HG03558 (cell line): ENCODE data around the gene CMTM6.
"Not testable (repeated sequence)": the region's sequence is repeated elsewhere in the genome, so short reads cannot be mapped to it uniquely, and the experiment has no call there.

Source experiments
- ATAC-seq: cut with Tn5 transposase; IDR thresholded peaks from one replicate; pipeline ENCODE4 v1.9.1; 2021; ENCODE audit warnings: moderate number of reproducible peaks; ENCODE audit not compliant: unreplicated experiment; ENCODE audit errors: extremely low read depth

CMTM6 gene

DNA sequence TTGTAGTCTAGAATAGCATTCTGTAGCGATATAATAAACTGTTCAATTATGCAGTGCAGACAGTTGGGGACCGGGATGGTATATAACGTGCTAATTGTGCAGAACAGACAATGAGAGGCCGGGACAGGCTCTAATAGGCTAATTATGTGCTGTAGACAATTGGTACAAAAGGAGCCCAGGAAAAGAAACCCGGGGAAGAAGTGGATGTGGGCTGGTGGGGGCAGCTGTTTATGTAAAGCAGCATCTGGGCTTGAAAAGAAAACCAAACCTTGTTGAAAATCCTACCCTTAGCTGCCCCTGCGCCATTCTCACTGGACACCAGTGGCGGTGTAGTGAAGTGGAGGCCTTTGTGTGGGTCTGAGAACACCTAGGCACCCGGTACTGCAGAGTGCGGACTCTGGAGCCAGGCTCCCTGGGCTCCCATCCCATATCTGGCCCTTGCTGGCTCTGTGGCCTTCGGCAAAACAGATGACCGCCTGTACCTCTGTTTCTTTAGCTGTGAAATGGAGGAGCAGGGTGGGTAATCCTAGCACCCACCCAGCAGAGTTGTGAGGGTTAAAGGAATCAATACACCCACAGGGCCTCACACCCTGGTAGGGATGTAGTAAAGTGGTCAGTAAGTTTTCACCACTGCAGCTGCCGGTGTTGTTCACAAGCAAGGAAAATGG lies 51.5 kb downstream of the CMTM6 start:
- ATAC-seq, result no peak

DNA sequence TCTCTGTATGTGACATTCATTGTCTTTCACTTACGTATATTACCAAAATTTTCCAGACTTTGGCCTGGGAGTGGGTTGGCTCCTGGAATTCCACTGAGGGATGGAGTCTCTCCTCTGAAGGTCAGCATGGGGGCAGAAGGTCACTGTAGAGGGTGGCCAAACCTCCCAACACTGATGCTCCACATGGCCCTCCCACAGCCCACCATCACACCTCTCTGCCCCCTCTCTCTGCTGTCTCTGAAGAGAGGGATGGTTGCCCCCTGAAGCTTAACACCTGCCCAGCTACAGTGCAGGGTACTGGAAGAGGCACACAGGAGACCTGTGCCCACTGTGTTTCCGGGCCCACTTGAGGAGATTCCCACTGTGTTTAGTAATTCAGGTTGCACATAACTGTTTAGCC lies 52.2 kb downstream of the CMTM6 start:
- no peak for ATAC-seq

DNA sequence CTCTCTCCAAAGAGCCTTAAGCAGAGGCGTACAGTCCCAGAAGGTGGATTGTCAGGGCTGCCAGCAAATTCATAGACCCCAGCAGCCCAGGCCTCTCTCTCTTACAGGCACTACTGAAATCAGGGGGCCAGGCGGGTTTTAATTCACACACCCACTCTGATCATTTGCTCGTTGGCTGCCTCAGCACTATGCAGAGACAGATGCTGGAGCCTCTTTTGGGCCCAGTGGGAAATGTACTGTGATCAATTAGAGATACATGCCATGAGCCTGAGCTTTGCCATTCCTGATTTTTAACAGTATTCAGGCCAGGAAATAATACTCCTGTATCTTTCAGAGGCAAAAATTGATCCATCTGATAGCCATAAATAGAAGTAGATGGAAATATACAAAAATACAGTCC lies 53.0 kb downstream of the CMTM6 start:
- no peak for ATAC-seq

DNA sequence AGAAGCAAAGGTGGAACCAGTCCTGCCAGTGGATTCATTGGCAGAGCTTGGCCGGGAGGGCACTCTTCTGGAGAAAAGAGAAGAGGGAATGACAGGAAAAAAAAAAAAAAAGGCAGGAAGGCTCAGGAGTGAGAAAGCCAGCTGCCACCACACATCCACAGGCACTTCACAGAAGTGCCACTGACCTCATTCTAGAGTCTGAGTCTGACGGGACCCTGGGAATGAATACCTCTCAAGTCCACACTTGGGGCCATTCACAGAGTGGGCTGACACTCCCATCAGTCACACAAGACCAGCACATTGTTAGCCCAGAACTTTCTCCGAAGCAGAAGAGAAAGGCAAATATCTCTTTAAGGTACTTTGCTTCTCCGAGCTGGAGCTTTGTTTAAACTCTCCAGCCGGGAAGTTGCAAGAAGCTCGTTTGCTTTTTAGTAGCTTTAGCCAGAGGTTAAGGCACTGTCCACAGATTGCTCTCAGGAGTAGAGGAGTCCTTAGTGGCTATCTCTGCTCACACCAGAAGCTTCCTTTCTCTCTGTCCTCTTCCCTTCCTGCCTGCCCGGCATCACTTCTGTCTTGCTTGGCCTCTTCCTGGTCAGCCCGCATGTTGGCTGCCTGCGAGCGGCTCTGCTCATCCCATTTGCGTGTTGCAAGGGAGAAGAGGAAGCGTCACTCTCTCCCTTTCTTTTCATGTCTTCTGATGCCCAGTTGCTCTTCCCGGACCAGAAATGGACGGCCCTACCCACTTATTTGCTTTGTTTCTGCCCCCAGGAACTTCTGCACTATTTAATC lies 53.8 kb downstream of the CMTM6 start:
- ATAC-seq, result no peak

DNA sequence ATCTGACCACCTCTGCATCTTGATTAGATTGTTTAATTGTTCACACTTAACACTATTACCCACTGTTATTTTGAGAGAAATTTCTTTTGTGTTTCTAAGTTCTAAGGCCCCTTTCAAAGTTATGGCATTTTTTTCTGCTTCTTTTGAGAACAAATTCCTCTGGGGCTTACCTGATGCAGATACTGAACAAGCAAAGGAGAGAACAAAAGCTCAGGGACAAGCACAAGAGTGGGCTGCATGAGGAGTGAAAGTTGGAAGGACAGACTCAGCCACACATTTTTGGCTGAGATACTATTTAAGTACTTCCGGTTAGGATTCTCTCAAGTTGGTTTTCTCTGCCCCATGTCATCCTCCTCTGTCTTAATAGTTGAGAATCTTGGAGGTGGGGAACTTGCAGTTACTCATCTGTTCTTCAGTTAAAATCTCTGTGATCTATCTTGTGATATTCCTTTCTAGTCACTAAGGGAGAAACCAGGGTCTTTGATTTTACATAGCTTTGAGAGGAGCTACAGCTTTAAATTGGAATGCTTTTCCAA lies 54.7 kb downstream of the CMTM6 start:
- no peak for ATAC-seq

DNA sequence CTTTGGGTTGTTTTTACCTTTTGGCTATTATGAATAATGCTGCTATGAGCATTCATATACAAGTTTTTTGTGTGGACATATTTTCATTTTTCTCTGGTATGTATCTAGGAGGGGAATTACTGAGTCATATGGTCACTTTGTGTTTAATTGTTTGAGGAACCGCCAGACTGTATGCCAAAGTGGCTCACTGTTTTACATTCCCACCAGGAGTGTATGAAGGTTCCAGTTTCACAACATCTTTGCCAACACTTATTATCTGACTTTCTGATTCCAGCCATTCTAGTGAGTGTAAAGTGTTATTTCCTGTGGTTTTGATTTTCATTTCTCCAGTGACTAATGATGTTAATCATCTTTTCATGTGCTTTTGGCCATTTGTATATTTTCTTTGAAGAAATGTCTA lies 59.2 kb downstream of the CMTM6 start:
- no peak for ATAC-seq

DNA sequence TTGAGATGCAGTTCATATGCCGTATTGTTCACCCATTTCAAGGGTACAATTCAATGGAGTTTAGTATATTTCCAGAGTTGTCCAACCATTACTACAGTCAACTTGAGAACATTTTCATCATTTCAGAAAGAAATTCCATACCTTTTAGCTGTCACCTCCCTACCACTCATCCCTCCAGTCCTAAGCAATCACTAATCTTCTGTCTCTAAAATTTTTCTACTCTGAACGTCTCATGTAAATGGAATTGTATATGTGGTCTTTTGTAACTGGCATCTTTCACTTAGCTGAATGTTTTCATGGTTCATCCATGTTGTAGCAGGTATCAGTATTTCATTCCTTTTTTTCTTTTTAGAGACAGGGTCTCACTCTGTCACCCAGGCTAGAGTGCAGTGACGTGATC lies 59.9 kb downstream of the CMTM6 start:
- no peak for ATAC-seq

DNA sequence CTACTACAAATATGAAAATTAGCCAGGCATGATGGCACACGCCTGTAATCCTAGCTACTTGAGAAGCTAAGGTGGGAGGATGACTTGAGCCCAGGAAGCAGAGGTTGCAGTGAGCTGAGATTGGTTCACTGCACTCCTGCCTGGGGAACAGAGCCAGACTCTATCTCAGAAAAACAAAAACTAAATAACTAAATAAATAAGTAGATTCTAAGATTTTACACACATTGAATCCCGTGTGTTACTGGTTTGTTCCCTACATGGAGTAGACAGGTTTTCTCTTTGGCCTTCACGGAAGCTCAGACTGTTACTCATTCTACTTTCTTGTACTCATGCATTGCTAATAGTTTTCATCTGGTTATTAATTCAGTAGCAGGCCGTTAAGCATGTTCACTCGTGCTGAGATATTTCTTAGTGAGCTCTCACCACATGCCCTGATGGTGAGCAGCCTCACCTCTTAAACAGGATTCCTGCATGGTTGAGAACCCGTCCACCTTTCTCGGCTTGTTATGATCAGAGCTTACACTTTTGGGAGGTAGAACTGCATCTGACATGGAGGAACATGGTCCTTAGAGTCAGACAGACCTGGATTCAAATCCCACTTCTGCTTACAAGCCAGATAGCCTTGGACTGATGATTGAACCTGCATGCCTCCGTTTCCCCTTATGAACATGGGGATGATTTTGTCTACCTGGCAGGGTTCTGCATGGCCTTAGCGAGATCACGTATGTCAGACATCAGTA lies 61.9 kb downstream of the CMTM6 start:
- ATAC-seq, result no peak

DNA sequence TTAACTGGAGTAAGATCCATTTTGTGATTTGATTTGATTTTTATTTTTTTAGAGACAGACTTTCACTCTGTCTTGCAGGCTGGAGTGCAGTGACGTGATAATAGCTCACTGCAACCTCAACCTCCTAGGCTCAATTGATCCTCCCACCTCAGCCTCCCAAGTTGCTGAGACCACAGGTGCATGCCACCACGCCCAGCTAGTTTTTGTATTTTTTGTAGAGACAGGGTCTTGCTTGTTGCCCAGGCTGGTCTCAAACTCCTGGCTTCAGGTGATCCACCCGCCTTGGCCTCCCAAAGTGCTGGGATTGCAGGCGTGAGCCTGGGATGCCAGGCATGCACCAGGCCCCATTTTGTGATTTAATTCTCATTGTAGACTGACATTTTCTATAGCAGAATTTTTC lies 63.2 kb downstream of the CMTM6 start:
- not testable (repeated sequence) for ATAC-seq

DNA sequence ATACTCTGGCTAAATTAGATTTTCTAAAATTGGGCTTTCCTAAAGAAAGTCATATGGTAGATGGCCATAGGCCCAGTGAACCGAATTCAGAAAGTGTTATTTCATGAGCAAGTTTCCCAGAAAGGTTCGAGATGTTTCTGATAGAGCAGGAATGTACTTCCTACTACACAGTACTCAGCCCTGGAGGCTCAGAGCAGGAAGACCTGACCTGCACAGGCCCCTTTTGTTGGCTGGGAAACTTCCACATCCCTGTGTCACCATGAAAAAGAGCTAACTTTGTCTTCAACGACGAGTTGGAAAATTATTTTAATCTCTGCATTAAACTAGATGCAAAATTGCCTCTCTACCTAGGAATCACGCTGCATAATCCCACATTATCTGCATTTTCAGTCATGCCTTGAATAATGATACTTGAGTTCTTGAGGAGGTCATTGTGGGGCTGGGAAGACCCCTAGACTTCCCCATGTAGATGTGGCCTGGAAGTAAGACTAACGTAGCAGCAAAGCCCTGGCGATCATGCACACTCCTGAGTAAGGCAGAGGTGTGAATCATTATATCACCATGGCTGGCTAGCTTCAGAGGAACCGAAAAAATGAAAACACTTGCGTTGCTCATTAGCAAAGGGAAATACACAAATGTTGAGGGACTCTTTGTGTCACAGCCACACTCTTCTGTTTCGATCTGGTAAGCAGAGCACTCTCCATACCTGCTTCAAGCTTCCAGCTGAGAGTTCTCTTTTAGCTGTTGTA lies 63.9 kb downstream of the CMTM6 start:
- ATAC-seq, result peak; percentile 95

DNA sequence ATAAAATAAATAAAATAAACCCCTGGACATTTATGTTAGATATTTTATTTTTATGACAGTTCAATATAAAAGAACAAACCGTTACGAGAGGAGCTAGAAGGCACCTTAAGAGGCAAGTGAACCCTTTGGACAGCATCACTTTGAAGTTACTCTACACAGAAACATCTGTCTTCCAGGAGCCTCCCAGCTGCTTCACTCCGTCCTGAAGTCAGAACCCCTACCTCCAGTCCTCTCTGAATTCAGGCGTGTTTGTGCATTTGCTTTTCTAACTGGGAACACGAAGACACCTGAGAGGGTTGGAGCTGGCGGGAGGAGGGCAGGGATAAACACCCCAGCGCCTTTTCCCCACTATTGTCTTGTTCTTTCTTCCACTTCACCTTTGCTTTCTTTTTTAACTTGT lies 64.8 kb downstream of the CMTM6 start:
- no peak for ATAC-seq

DNA sequence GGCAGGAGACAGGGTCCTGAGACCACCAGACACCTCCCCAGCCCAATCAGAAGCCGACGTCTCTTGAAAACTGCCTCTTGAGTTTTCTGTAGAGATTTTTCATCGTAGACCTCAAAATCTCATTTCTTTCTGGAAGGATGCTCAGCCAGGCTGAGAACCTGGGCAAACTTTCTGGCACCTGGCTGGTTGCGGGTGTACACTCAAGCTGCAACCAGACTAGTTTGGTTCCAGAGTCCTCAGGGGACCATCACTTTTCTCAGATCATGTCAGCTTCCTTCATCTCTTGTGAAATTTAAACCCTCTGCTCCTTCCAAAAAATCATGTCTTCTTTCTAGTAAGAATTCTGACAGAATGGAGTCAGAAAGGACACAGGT lies 65.8 kb downstream of the CMTM6 start:
- peak; percentile 22 for ATAC-seq

DNA sequence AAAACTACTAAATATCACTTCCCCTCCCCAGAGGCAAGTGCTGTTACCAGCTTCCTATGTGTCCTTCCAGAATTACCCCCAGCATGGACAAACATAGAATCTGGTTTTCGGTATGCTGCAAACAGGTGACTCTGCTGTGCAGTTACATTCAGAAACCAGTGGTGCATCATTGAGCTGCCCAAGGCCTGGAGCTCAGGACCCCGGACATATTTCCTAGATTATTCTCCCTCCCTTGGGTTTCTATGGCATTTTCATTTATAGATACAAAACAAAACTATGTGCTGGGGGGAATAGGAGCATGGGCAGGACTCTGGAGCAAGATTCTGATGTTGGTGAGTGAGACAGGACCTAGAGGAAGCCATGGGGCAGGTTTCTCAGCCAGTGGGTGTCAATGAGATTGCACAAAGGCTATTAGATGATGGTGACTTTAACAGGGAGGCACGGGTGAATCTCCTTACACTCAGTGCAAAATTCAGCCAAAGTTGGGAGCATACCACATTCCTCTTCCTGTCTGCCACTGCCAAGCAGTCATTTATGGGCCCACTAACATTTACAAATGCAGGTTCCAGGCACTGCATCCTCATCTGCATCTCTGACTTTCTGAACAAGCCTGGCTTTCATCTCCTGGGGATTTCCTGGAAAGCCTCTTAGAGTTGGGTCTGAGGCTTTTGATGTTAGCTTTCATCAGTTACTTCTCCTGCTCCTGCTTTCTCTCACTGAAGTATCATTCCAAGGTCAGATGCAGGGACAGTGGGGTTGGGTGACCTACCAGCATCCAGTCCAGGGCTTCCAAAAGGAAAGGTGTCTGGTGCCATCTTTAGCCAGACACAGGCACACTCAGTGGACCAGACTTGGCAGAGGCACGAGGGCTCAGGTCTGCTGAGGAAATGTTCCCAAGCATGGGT lies 66.5 kb downstream of the CMTM6 start:
- ATAC-seq, result no peak

DNA sequence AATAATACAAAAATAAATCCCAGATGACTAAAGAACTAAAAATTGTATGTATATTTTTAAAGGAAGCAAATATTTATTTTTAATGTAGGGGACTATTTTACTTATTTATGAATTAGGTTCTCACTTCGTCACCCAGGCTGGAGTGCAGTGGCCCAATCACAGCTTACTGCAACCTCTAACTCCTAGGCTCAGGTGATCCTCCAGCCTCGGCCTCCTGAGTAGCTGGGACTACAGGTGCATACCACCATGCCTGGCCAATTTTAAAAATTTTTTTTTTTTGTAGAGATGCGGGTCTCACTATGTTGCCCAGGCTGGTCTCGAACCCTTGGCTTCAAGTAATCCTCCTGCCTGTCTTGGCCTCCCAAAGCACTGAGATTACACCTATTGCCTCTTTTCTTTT lies 68.4 kb downstream of the CMTM6 start:
- ATAC-seq, result no peak

DNA sequence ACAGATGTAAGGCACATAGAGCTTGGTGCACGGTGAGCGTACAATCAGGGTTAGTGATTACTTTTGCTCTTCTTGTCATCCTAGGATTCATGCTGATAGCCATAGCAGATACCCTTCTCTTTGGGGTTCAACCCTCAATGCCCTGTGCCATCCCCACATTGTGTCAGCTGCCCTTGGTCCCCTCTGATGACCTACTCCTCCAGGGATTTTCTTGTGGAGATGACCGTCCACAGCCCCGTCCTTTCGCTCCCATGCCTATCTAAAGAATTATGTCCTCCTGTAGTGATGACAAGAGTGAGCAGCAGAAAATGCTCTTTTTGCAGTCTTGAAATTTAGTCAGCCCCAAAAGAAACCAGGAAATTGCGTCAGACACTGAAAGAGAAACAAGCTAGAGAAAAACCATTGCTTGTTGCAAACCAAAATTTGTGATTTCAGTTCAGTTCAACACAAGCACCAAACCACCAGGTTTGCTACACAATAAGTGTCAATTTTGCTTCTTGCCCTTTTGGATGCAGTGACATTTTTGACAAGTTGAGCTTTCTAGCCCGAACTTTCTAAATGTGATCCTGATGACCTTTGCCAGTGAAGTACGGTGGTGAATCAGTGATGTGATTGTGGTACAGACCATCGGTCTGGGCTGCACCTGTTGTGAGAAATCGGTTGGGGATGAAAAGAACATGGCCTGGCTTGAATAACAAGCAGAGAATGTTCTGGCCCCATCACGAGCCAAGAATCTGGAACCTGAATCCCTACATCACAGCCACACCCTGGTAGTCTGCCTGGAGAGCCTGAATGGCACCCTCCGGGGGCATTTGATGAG lies 69.7 kb downstream of the CMTM6 start:
- peak; percentile 33 for ATAC-seq

DNA sequence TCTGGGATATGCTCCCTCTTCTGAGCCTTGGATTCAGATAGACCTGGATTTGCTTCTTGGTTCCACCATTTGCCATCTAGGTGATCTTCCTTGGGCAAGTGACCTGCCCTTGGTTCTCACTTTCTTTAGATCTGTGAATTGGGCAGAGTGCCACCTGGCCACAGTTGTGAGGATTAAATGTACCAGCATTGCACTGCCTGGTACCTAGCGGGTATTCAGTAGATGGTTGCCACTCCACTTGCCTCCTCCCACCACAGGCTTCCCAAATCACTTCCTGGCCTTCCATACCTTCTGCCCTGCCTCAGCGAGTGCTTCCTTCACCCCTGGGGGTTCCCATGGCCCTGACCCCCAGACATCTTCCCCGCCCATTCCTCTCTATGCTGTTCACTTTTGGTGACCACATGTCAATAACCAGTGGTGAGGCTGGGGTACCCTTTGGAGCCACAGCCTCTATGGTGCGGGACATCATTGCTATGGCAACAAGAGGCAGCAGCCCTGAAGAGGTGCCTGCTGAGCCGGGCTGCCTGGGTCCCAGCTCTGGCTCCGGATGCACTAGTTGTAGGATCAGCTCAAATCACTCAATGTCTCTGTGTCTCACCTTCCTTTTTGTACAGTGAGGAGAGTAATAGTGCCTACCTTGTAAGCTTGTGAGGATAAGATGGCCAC lies 70.5 kb downstream of the CMTM6 start:
- no peak for ATAC-seq

DNA sequence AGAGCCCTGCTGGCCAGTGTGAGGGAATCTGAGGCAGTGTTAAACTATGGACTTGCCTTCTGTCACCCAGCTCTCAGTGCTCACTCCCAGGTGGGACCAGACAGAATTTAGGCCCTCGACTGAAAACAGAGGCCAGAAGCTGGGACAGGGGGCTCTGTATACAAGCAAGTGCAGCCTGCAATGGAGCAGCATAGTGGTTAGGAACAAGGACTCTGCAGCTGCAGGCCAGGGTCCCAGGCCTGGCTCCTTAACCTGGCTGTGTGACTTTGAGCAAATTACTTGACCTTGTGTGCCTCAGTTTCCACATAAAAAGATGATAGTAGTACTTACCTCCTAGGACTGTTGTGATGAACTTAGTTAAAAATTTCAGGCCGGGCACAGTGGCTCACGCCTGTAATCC lies 71.2 kb downstream of the CMTM6 start:
- ATAC-seq, result no peak
